Measurements from ENCODE around the gene NEDD4.

DNA sequence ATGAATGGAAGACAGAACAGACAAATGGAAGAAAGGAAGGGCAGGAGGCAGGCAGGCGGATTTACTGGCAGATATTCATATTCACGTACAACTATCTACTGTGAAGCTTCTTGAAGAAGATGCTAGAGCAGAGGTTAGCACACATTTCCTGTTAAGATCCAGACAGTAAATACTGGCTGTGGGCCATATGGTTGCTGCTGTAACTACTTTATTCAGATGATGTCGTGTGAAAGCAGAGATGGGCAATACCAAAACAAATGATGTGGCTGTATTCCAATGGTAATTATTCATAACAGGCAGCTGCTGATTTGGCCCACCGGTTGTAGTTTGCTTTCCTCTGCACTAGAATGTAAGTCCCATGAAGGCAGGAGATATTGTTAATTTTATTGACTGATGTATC is 134.8 kb downstream of the NEDD4 start:
- TF ChIP-seq EGR1 (IDR thresholded peaks at IDR 0.05) (no peak), TEAD4 (IDR thresholded peaks at IDR 0.05) (no peak), TAF1 (IDR thresholded peaks at IDR 0.05; ENCODE audit: low read depth) (no peak), RAD21 (IDR thresholded peaks at IDR 0.05; ENCODE audit: low read depth) (no peak)
- TF ChIP-seq, protein P1, sequence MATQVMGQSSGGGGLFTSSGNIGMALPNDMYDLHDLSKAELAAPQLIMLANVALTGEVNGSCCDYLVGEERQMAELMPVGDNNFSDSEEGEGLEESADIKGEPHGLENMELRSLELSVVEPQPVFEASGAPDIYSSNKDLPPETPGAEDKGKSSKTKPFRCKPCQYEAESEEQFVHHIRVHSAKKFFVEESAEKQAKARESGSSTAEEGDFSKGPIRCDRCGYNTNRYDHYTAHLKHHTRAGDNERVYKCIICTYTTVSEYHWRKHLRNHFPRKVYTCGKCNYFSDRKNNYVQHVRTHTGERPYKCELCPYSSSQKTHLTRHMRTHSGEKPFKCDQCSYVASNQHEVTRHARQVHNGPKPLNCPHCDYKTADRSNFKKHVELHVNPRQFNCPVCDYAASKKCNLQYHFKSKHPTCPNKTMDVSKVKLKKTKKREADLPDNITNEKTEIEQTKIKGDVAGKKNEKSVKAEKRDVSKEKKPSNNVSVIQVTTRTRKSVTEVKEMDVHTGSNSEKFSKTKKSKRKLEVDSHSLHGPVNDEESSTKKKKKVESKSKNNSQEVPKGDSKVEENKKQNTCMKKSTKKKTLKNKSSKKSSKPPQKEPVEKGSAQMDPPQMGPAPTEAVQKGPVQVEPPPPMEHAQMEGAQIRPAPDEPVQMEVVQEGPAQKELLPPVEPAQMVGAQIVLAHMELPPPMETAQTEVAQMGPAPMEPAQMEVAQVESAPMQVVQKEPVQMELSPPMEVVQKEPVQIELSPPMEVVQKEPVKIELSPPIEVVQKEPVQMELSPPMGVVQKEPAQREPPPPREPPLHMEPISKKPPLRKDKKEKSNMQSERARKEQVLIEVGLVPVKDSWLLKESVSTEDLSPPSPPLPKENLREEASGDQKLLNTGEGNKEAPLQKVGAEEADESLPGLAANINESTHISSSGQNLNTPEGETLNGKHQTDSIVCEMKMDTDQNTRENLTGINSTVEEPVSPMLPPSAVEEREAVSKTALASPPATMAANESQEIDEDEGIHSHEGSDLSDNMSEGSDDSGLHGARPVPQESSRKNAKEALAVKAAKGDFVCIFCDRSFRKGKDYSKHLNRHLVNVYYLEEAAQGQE (IDR thresholded peaks at IDR 0.05; ENCODE audit: low read depth), result no peak
- TF ChIP-seq, protein P2, sequence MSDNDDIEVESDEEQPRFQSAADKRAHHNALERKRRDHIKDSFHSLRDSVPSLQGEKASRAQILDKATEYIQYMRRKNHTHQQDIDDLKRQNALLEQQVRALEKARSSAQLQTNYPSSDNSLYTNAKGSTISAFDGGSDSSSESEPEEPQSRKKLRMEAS (IDR thresholded peaks at IDR 0.05), result no peak

Data from Ishikawa (cell line).